Retinal pigment epithelial cell (primary cell): Measurements from ENCODE around the gene RGS7.
"Not testable (repeated sequence)": the region's sequence is repeated elsewhere in the genome, so short reads cannot be mapped to it uniquely, and the experiment has no call there.

Experiments used
- DNase-seq: peaks from one replicate; pipeline ENCODE4 v3.0.0-alpha.2; 2010; ENCODE audit warnings: low read depth
- H3K4me3 ChIP-seq: 2 replicates; pipeline ENCODE4 v1.5.1; 2011; ENCODE audit warnings: mild to moderate bottlenecking, low read length, control low read depth, moderate library complexity
- CTCF ChIP-seq: conservative IDR thresholded peaks from 2 replicates; pipeline ENCODE4 v1.5.1; 2011; ENCODE audit warnings: low read depth, low read length, control low read depth, inconsistent platforms

RGS7 gene

GRCh38 chr1:241166625-241167024 lies 190.4 kb downstream of the RGS7 start:
- TF ChIP-seq CTCF: no peak
- DNase-seq: no peak
- H3K4me3 ChIP-seq: no peak overlapping the region

DNA sequence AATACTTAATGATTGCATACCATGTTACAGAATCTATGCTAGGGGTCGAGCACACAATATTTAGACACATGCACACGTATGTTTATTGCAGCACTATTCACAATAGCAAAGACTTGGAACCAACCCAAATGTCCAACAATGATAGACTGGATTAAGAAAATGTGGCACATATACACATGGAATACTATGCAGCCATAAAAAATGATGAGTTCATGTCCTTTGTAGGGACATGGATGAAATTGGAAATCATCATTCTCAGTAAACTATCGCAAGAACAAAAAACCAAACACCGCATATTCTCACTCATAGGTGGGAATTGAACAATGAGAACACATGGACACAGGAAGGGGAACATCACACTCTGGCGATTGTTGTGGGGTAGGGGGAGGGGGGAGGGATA lies 191.7 kb downstream of the RGS7 start:
- DNase-seq, H3K4me3 ChIP-seq: not testable (repeated sequence)

- no peak for TF ChIP-seq CTCF
- DNase-seq: no peak
- no peak overlapping the region for H3K4me3 ChIP-seq
Observed at GRCh38 chr1:241163363-241163762, 193.6 kb downstream of the RGS7 start.

DNA sequence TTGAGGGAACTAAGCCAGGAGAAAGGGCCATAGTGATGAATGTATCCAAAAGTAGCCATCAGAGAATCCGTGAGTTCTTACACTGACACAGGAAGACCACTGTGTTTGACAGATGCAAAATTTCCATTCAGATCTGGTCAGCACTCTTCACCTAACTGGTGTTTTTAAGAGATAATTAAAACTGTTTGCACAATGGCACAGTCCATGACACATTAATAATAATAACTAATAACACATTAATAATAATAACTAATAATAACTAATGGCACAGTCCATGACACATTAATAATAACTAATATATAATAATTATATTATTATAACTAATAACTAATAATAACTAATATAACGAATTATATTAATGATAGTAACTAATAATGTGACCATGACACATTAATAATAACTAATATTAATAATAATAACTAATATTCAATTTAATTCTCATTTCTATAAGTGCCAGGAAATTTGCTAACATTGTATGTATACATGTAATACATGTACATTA lies 195.8 kb downstream of the RGS7 start:
- no peak for DNase-seq
- no peak for TF ChIP-seq CTCF
- H3K4me3 ChIP-seq: no peak overlapping the region

DNA sequence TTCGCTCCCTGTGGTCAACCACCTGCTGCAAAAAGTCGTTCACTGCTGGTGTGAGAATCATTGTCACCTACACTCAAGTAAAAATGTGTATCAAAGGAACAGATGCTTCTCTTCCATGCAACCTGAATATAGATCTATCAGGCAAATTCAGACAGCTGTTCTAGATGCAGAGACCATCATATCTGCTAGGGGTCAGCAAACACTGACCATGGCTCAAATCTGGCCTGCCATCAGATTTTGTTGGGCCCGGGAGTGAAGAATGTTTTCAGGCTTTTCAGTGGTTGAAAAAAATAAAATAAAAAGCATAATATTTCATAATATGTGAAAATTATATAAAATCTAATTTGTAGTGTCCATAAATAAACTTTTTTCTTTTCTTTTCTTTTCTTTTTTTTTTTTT lies 199.6 kb downstream of the RGS7 start:
- no peak for DNase-seq
- TF ChIP-seq CTCF: no peak
- no peak overlapping the region for H3K4me3 ChIP-seq

GRCh38 chr1:241156231-241156965 lies 200.6 kb downstream of the RGS7 start:
- peak; percentile 29 for DNase-seq
- H3K4me3 ChIP-seq: no peak overlapping the region
- no peak for TF ChIP-seq CTCF

GRCh38 chr1:241145881-241146280 lies 211.1 kb downstream of the RGS7 start:
- H3K4me3 ChIP-seq: no peak overlapping the region
- no peak for TF ChIP-seq CTCF

More at GRCh38 chr1:241145881-241146280, 211.1 kb downstream of the RGS7 start:
- no peak for DNase-seq
